Ovary (tissue), 3 donors: Measurements from ENCODE around the gene SPATA19.

Experiments
- EP300 ChIP-seq: sonication (generic); formaldehyde crosslinking; IDR thresholded peaks from one replicate; pipeline ENCODE4 v1.6.1; 2017; ENCODE audit warnings: antibody characterized with exemption
- TF ChIP-seq, protein P1 (sequence below), 3 donors: fragments of 450-650 bp in 2 of 3; fragments of 200-600 bp in 1 of 3; IDR thresholded peaks; one replicate each; pipeline versions ENCODE4 v1.5.1 to v1.8.0; 2016 to 2022; ENCODE audit warnings: antibody characterized with exemption in 3 of 3, mild to moderate bottlenecking in 1 of 3
- donor health status: DM: no; HTN: no; CAD: no.

GRCh38 chr11:133832096-133832990 is 13.0 kb downstream of the SPATA19 start:
- TF ChIP-seq, protein P1, sequence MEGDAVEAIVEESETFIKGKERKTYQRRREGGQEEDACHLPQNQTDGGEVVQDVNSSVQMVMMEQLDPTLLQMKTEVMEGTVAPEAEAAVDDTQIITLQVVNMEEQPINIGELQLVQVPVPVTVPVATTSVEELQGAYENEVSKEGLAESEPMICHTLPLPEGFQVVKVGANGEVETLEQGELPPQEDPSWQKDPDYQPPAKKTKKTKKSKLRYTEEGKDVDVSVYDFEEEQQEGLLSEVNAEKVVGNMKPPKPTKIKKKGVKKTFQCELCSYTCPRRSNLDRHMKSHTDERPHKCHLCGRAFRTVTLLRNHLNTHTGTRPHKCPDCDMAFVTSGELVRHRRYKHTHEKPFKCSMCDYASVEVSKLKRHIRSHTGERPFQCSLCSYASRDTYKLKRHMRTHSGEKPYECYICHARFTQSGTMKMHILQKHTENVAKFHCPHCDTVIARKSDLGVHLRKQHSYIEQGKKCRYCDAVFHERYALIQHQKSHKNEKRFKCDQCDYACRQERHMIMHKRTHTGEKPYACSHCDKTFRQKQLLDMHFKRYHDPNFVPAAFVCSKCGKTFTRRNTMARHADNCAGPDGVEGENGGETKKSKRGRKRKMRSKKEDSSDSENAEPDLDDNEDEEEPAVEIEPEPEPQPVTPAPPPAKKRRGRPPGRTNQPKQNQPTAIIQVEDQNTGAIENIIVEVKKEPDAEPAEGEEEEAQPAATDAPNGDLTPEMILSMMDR (IDR thresholded peaks at IDR 0.05) = no peak
- TF ChIP-seq EP300 = no peak
